Fibroblast of lung (primary cell): ENCODE data around the gene AGBL1. TPM values are rescaled to one million over a fixed set of nuclear protein-coding genes. Genes with fewer than 3 reads are reported as not detected.

ENCODE experiments used
- DNase-seq, 2 donors: peaks; one replicate each; pipeline versions ENCODE4 v3.0.0 to v3.0.0-alpha.2; 2010; ENCODE audit warnings: low read depth in 2 of 2
- H2AFZ ChIP-seq: 2 replicates; pipeline ENCODE4 v1.5.1; 2012; ENCODE audit warnings: low read length, control low read depth, inconsistent platforms
- H3K27ac ChIP-seq: 2 replicates; pipeline ENCODE4 v1.5.1; 2011; ENCODE audit warnings: low read length, control low read depth; ENCODE audit not compliant: insufficient read depth
- H3K27me3 ChIP-seq: 2 replicates; pipeline ENCODE4 v1.5.1; 2011; ENCODE audit warnings: mild to moderate bottlenecking, low read length; ENCODE audit not compliant: control insufficient read depth, insufficient read depth
- H3K36me3 ChIP-seq: 2 replicates; pipeline ENCODE4 v1.5.1; 2011; ENCODE audit warnings: low read length; ENCODE audit not compliant: control insufficient read depth, insufficient read depth
- H3K4me1 ChIP-seq: 2 replicates; pipeline ENCODE4 v1.5.1; 2011; ENCODE audit warnings: low read length; ENCODE audit not compliant: control insufficient read depth, insufficient read depth; ENCODE audit errors: extremely low read depth
- H3K4me2 ChIP-seq: 2 replicates; pipeline ENCODE4 v1.5.1; 2011; ENCODE audit warnings: low read length, control low read depth; ENCODE audit not compliant: insufficient read depth; ENCODE audit errors: extremely low read depth
- H3K4me3 ChIP-seq, 4 experiments: fragments of 200-600 bp in 1 of 4; sonication (generic) in 1 of 4; replicated peaks in 1 of 4; 2 replicates each; pipeline ENCODE4 v1.5.1; 2011 to 2016; ENCODE audit warnings: low read length in 4 of 4, low read depth in 3 of 4, mild to moderate bottlenecking in 3 of 4, control low read depth in 2 of 4, inconsistent platforms in 1 of 4, mixed read lengths in 1 of 4; ENCODE audit not compliant: insufficient read depth in 1 of 4; ENCODE audit errors: control extremely low read depth in 1 of 4
- H3K79me2 ChIP-seq: 2 replicates; pipeline ENCODE4 v1.5.1; 2012; ENCODE audit warnings: mild to moderate bottlenecking, low read length, inconsistent platforms; ENCODE audit not compliant: control insufficient read depth, insufficient read depth
- H3K9ac ChIP-seq: 2 replicates; pipeline ENCODE4 v1.5.1; 2011; ENCODE audit warnings: mild to moderate bottlenecking, low read length, control low read depth; ENCODE audit not compliant: insufficient read depth
- H3K9me3 ChIP-seq: 2 replicates; pipeline ENCODE4 v1.5.1; 2012; ENCODE audit warnings: low read depth, low read length; ENCODE audit not compliant: control insufficient read depth, insufficient read depth
- H4K20me1 ChIP-seq: 2 replicates; pipeline ENCODE4 v1.5.1; 2011; ENCODE audit warnings: low read length; ENCODE audit not compliant: control insufficient read depth, insufficient read depth; ENCODE audit errors: extremely low read depth
- CTCF ChIP-seq, 2 donors: IDR thresholded peaks in 1 of 2; conservative IDR thresholded peaks in 1 of 2; 1 replicate in 1 of 2; 2 replicates in 1 of 2; pipeline ENCODE4 v1.5.1; 2011 to 2012; ENCODE audit warnings: low read length in 2 of 2, control low read depth in 1 of 2, inconsistent platforms in 1 of 2, low read depth in 1 of 2, mild to moderate bottlenecking in 1 of 2
- EZH2 ChIP-seq: IDR thresholded peaks from 2 replicates; pipeline ENCODE4 v1.5.1; 2012; ENCODE audit warnings: low read length, control low read depth, mild to moderate bottlenecking; ENCODE audit errors: missing control alignments
- polyA minus RNA-seq: library from RNA; depleted of rRNA, polyadenylated mRNA; stranded (reverse); fragments of >200 nt; gene quantifications from 2 replicates; pipeline ENCODE4 v1.2.3, GENCODE V29; 2011; ENCODE audit warnings: low replicate concordance
- polyA plus RNA-seq, 2 donors: library from polyadenylated mRNA; depleted of rRNA in 1 of 2; stranded (reverse) in 1 of 2; unstranded in 1 of 2; fragments of >200 nt; gene quantifications; 2 replicates each; pipeline ENCODE4 v1.2.1, GENCODE V29; 2011 to 2012; ENCODE audit warnings: missing spikeins in 1 of 2
- total RNA-seq: library from RNA; depleted of rRNA; stranded (reverse); fragments of >200 nt; gene quantifications from 2 replicates; pipeline ENCODE4 v1.2.1, GENCODE V29; 2014

Gene AGBL1
- total RNA-seq (not detected in 2 replicates), polyA plus RNA-seq (not detected in 2 replicates), polyA minus RNA-seq (not detected in 2 replicates)
- polyA plus RNA-seq (2012) = not detected in 2 replicates

- Histone ChIP-seq H3K4me1 (no peaks in the 10 kb centered on the region), H3K27me3 (no peaks in the 10 kb centered on the region), H2AFZ (no peak within 1 kb of the TSS), H3K27ac (no peak within 1 kb of the TSS), H3K4me3 (no peak within 1 kb of the TSS), H4K20me1 (no peaks in the 10 kb centered on the region), H3K79me2 (no peaks in the 10 kb centered on the region), H3K9ac (no peak within 1 kb of the TSS), H3K4me2 (no peak within 1 kb of the TSS), H3K9me3 (no peaks in the 10 kb centered on the region), H3K36me3 (no peaks in the 10 kb centered on the region)
- TF ChIP-seq EZH2 (no peak), CTCF (conservative IDR thresholded peaks at IDR 0.05 in 1 of 2, IDR thresholded peaks at IDR 0.05 in 1 of 2; ENCODE audit: low read depth in 1 of 2, low read length in 2 of 2) (no peak)
- no peak for DNase-seq
Measured at GRCh38 chr15:86079508-86080266, at the start of gene AGBL1. Gene AGBL1, plus strand, starts transcription at chr15:86079871.

GRCh38 chr15:86034904-86035303, 44.8 kb upstream of the AGBL1 start:
- TF ChIP-seq CTCF (conservative IDR thresholded peaks at IDR 0.05 in 1 of 2, IDR thresholded peaks at IDR 0.05 in 1 of 2; ENCODE audit: low read depth in 1 of 2, low read length in 2 of 2) (no peak), EZH2 (no peak)
- Histone ChIP-seq H3K9me3 (no peaks in the 10 kb centered on the region), H3K79me2 (no peaks in the 10 kb centered on the region)

GRCh38 chr15:86036243-86036642, 43.4 kb upstream of the AGBL1 start:
- Histone ChIP-seq H3K4me1 (no peaks in the 10 kb centered on the region), H3K27ac (no peak overlapping the region), H2AFZ (no peak overlapping the region), H3K27me3 (no peaks in the 10 kb centered on the region), H3K4me3 (no peak overlapping the region), H3K36me3 (no peaks in the 10 kb centered on the region), H3K4me2 (no peak overlapping the region), H3K79me2 (no peaks in the 10 kb centered on the region), H3K9me3 (no peaks in the 10 kb centered on the region), H4K20me1 (no peaks in the 10 kb centered on the region), H3K9ac (no peak overlapping the region)
- TF ChIP-seq CTCF (conservative IDR thresholded peaks at IDR 0.05 in 1 of 2, IDR thresholded peaks at IDR 0.05 in 1 of 2; ENCODE audit: low read depth in 1 of 2, low read length in 2 of 2) (no peak), EZH2 (no peak)
- no peak for DNase-seq

More at GRCh38 chr15:86034904-86035303, 44.8 kb upstream of the AGBL1 start:
- H3K4me1 ChIP-seq = no peaks in the 10 kb centered on the region
- no peak overlapping the region for H3K4me2 ChIP-seq
- H3K9ac ChIP-seq = no peak overlapping the region
- no peaks in the 10 kb centered on the region for H3K27me3 ChIP-seq
- no peaks in the 10 kb centered on the region for H4K20me1 ChIP-seq
- H3K27ac ChIP-seq = no peak overlapping the region
- DNase-seq = no peak
- H3K36me3 ChIP-seq = no peaks in the 10 kb centered on the region
- H3K4me3 ChIP-seq = no peak overlapping the region
- no peak overlapping the region for H2AFZ ChIP-seq
